ENCODE data around the gene FLVCR1. TPM values are rescaled to one million over a fixed set of nuclear protein-coding genes. Genes with fewer than 3 reads are reported as not detected.

FLVCR1 gene
- total RNA-seq (2022) (30.8 and 36.3 TPM in 2 replicates), Bru-seq, nascent RNA (percentile 92 among the genes with signal in this experiment), BruChase-seq, experiment 1, labeled RNA remaining after a 2-hour chase (percentile 90 among the genes with signal in this experiment), BruChase-seq, experiment 2, labeled RNA remaining after a 6-hour chase (percentile 89 among the genes with signal in this experiment)
- long read RNA-seq, full-length matches to known transcripts, result 23 of 41 reads
- long read RNA-seq, partial matches to known transcripts, result 1 of 41 reads
- long read RNA-seq, other reads (novel, unspliced or antisense), result 17 of 41 reads

- peak; percentile 99 for DNase-seq
- CTCF ChIA-PET, result interaction anchor here (0.7 to 1.8 kb wide), 11 partner anchors 24 to 381 kb away, joined by 3 to 10 read pairs (median 6); partner anchors contain the start of gene NSL1
- H3K4me1 ChIP-seq, result peaks cover 14% of the 10 kb centered on the region
Observed at GRCh38 chr1:212857992-212858460, at the start of gene FLVCR1. TSS of gene FLVCR1 (plus strand) at chr1:212858275. CDS start at chr1:212858453, 178 bp downstream.

GRCh38 chr1:212814537-212815334 lies 43.3 kb upstream of the FLVCR1 start:
- no peaks in the 10 kb centered on the region for H3K9me3 Mint-ChIP-seq (ENCODE audit: unreplicated experiment)
- H3K4me3 ChIP-seq (ENCODE audit: low read depth, low read length), result no peak overlapping the region
- peaks cover 12% of the 10 kb centered on the region for H3K4me1 Mint-ChIP-seq (ENCODE audit: low read depth, unreplicated experiment)
- ChIA-PET CTCF (interaction anchor here (0.9 to 1.4 kb wide), 4 partner anchors 13 to 46 kb away, joined by 3 to 10 read pairs (median 6); partner anchors contain the start of gene FLVCR1), POLR2A (interaction anchor here (0.5 to 1.0 kb wide), 3 partner anchors 13 to 109 kb away, joined by 3 to 8 read pairs (median 4); partner anchors contain the start of gene FLVCR1)
- intact Hi-C loops (cut with micrococcal nuclease; ENCODE audit: unreplicated experiment), result loop anchor here (1.0 to 2.0 kb wide), 3 partner anchors 22 to 101 kb away; partner anchors contain the start of gene FLVCR1
- H3K27me3 ChIP-seq (replicated peaks; ENCODE audit: control insufficient read depth, insufficient read depth, low read length), result no peaks in the 10 kb centered on the region
- H3K36me3 ChIP-seq (ENCODE audit: control insufficient read depth, insufficient read depth, low read length), result no peaks in the 10 kb centered on the region
- H3K27me3 Mint-ChIP-seq (ENCODE audit: insufficient read depth, unreplicated experiment), result no peaks in the 10 kb centered on the region
- TF ChIP-seq CTCF (IDR thresholded peaks at IDR 0.05; ENCODE audit: insufficient read depth in 1 of 2, low read depth in 1 of 2, low read length in 1 of 2, severe bottlenecking in 1 of 2, unreplicated experiment in 1 of 2), result peak; percentile 11 to 36
- peak in 1 of 2 experiments; percentile 41 for DNase-seq
- no peak overlapping the region for H3K27ac Mint-ChIP-seq (ENCODE audit: unreplicated experiment)
- peaks cover 7% of the 10 kb centered on the region for H3K4me1 ChIP-seq
- no peaks in the 10 kb centered on the region for H3K9me3 ChIP-seq
- no peaks in the 10 kb centered on the region for H3K36me3 Mint-ChIP-seq (ENCODE audit: insufficient read depth, unreplicated experiment)
- H3K4me3 Mint-ChIP-seq (ENCODE audit: unreplicated experiment), result no peak overlapping the region
- BruUV-seq (replicated peaks), result no TSS peak

More at GRCh38 chr1:212857992-212858460, at the start of gene FLVCR1:
- Histone ChIP-seq H3K4me3 (ENCODE audit: low read depth, low read length) (peak within 1 kb of the TSS; percentile 59), H3K9me3 (no peaks in the 10 kb centered on the region), H3K36me3 (ENCODE audit: control insufficient read depth, insufficient read depth, low read length) (no peaks in the 10 kb centered on the region), H3K27me3 (replicated peaks; ENCODE audit: control insufficient read depth, insufficient read depth, low read length) (no peaks in the 10 kb centered on the region)
- peaks cover 15% of the 10 kb centered on the region for H3K36me3 Mint-ChIP-seq (ENCODE audit: insufficient read depth, unreplicated experiment)
- peaks cover 10% of the 10 kb centered on the region for H3K9me3 Mint-ChIP-seq (ENCODE audit: unreplicated experiment)
- peak within 1 kb of the TSS; percentile 81 for H3K27ac Mint-ChIP-seq (ENCODE audit: unreplicated experiment)
- TF ChIP-seq CTCF (IDR thresholded peaks at IDR 0.05; ENCODE audit: insufficient read depth in 1 of 2, low read depth in 1 of 2, low read length in 1 of 2, severe bottlenecking in 1 of 2, unreplicated experiment in 1 of 2), result no peak
- BruUV-seq (replicated peaks), result no TSS peak
- peaks cover 16% of the 10 kb centered on the region for H3K4me1 Mint-ChIP-seq (ENCODE audit: low read depth, unreplicated experiment)
- POLR2A ChIA-PET, result interaction anchor here (0.5 to 2.1 kb wide), 24 partner anchors 13 to 1198 kb away, joined by 3 to 22 read pairs (median 4); partner anchors contain the start of genes ATF3, NSL1, RPS6KC1 and TATDN3
- H3K4me3 Mint-ChIP-seq (ENCODE audit: unreplicated experiment), result no peak within 1 kb of the TSS
- intact Hi-C loops (cut with micrococcal nuclease; ENCODE audit: unreplicated experiment), result loop anchor here (1.0 to 5.0 kb wide), 4 partner anchors 29 to 159 kb away; partner anchors contain the start of genes ANGEL2, NSL1 and TATDN3
- H3K27me3 Mint-ChIP-seq (ENCODE audit: insufficient read depth, unreplicated experiment), result no peaks in the 10 kb centered on the region
